Neural progenitor cell (in vitro differentiated cells): Measurements from ENCODE around the gene PSMD6.

Experiments
- EZH2phosphoT487 ChIP-seq: fragments of 200-600 bp; sonication (generic); IDR thresholded peaks from 2 replicates; pipeline ENCODE4 v1.6.1; 2017; ENCODE audit warnings: antibody characterized with exemption
- TF ChIP-seq, protein P1 (sequence below): fragments of 200-600 bp; sonication (generic); IDR thresholded peaks from 2 replicates; pipeline ENCODE4 v1.5.1; 2017; ENCODE audit warnings: antibody characterized with exemption, mild to moderate bottlenecking

DNA sequence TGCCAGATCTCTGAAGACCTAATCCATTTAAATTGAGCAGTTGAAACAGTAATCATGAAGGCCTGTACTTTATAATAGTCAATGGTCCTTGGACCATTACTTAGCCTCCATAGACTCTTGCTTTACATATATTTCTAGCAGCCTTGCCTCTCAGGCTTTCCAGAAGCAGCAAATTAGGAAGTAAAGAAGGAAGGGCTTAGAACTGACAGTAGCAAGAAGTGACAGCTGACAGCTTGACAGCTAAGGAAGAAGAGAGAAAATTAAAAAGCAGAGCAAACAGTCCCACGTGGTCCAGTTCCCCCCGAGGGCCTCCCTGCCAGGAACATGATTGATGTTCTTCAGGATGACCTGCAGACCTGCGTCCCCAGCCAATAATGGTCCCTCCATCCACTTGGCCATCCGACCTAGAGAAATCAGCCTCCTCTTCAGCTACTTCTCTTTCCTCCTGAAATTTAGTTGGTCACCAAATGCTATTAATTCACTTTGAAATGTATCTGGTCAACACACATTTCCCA is 15.0 kb upstream of the PSMD6 start:
- TF ChIP-seq, protein P1, sequence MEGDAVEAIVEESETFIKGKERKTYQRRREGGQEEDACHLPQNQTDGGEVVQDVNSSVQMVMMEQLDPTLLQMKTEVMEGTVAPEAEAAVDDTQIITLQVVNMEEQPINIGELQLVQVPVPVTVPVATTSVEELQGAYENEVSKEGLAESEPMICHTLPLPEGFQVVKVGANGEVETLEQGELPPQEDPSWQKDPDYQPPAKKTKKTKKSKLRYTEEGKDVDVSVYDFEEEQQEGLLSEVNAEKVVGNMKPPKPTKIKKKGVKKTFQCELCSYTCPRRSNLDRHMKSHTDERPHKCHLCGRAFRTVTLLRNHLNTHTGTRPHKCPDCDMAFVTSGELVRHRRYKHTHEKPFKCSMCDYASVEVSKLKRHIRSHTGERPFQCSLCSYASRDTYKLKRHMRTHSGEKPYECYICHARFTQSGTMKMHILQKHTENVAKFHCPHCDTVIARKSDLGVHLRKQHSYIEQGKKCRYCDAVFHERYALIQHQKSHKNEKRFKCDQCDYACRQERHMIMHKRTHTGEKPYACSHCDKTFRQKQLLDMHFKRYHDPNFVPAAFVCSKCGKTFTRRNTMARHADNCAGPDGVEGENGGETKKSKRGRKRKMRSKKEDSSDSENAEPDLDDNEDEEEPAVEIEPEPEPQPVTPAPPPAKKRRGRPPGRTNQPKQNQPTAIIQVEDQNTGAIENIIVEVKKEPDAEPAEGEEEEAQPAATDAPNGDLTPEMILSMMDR: no peak
- no peak for TF ChIP-seq EZH2phosphoT487
